Natural killer cell (primary cell): ENCODE data around the gene AZIN2. TPM values are rescaled to one million over a fixed set of nuclear protein-coding genes. Genes with fewer than 3 reads are reported as not detected.

ENCODE experiments used
- ATAC-seq, 3 donors: fragments of 150-1000 bp in 2 of 3; fragments of 200-7000 bp in 1 of 3; cut with Tn5 transposase; 1 replicate in 1 of 3; 2 replicates in 2 of 3; pipeline ENCODE4 v1.10.0; 2021; ENCODE audit warnings: mild to moderate bottlenecking in 2 of 3, moderate library complexity in 2 of 3
- DNase-seq, 2 donors: peaks; one replicate each; pipeline versions ENCODE4 v3.0.0 to v3.0.0-alpha.2; 2013 to 2021; ENCODE audit warnings: mixed read lengths in 1 of 2
- H3K27ac ChIP-seq: one replicate; pipeline ENCODE4 v1.5.1; 2013; ENCODE audit warnings: mild to moderate bottlenecking, low read length
- H3K27me3 ChIP-seq: one replicate; pipeline ENCODE4 v1.6.1; 2013; ENCODE audit warnings: low read length; ENCODE audit not compliant: control insufficient read depth, insufficient read depth
- H3K36me3 ChIP-seq: one replicate; pipeline ENCODE4 v1.6.1; 2013; ENCODE audit warnings: low read length; ENCODE audit not compliant: control insufficient read depth, insufficient read depth
- H3K4me1 ChIP-seq: one replicate; pipeline ENCODE4 v1.6.1; 2013; ENCODE audit warnings: low read length; ENCODE audit not compliant: control insufficient read depth, insufficient read depth
- H3K4me3 ChIP-seq: one replicate; pipeline ENCODE4 v1.5.1; 2013; ENCODE audit warnings: low read length
- H3K9me3 ChIP-seq: one replicate; pipeline ENCODE4 v1.6.1; 2013; ENCODE audit warnings: low read length; ENCODE audit not compliant: control insufficient read depth, insufficient read depth
- H3K27ac Mint-ChIP-seq, 2 donors: one replicate each; pipeline ENCODE4 v1.8.0; 2022; ENCODE audit warnings: mild to moderate bottlenecking in 2 of 2, mixed read lengths in 2 of 2, moderate library complexity in 1 of 2
- H3K27me3 Mint-ChIP-seq, 2 donors: one replicate each; pipeline ENCODE4 v1.8.0; 2022; ENCODE audit warnings: low read depth in 2 of 2, mixed read lengths in 2 of 2
- H3K36me3 Mint-ChIP-seq: one replicate; pipeline ENCODE4 v1.8.0; 2022; ENCODE audit warnings: mixed read lengths
- H3K4me1 Mint-ChIP-seq, 2 donors: one replicate each; pipeline ENCODE4 v1.8.0; 2022; ENCODE audit warnings: mixed read lengths in 2 of 2
- H3K4me3 Mint-ChIP-seq: one replicate; pipeline ENCODE4 v1.8.0; 2022; ENCODE audit warnings: mild to moderate bottlenecking, moderate library complexity, mixed read lengths
- H3K9me3 Mint-ChIP-seq, 2 donors: one replicate each; pipeline ENCODE4 v1.8.0; 2022; ENCODE audit warnings: mixed read lengths in 2 of 2
- WGBS: methylation state at CpG from one replicate; pipeline ENCODE4 v1.1.7; 2013; ENCODE audit warnings: missing lambda C conversion rate; ENCODE audit not compliant: insufficient coverage; 5-methylcytosine and 5-hydroxymethylcytosine counted together
- intact Hi-C: fragments of 100-400 bp; cut with micrococcal nuclease; formaldehyde crosslinking; loops from one replicate; pipeline ENCODE4 v1.14.2; 2022
- total RNA-seq, 4 donors: library from RNA; stranded (reverse); fragments of 120-200 nt in 1 of 4; gene quantifications; one replicate each; pipeline versions ENCODE4 v1.2.3 to v1.2.4, GENCODE V29; 2013 to 2022
- TF ChIP-seq, protein P1 (sequence below): fragments of 200-600 bp; IDR thresholded peaks from one replicate; pipeline ENCODE4 v1.8.0; 2022; ENCODE audit warnings: antibody characterized with exemption

The AZIN2 gene
- total RNA-seq, 3 donors from 2014 or later (not counting 1 experiment from before 2014, with no cell fraction given), result 1.9 to 5.1 (median 4.1) TPM

DNA sequence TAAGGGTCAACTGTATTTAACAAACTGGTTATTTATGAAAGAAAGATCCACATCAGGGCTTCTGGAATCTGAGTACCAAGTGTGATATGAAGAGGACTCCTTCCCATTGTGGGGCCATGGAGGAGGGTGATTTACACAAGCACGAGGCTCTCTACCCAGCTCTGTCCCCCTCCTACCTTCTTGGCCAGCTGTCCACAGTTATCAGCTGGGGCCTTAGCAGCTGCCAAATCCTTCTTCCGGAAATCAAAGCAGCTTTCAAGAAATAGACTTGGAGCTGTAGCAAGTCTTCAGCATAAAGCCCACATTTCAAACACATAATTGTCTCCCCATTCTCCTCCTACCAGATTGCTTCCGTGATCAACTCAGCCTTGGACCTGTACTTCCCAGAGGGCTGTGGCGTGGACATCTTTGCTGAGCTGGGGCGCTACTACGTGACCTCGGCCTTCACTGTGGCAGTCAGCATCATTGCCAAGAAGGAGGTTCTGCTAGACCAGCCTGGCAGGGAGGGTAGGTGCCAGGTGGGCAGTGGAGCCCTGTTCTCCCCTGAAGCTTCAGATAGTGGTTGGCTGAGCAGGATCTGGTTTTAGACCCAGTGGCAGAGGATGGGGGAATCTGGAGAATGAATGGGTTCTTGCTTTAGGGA is 15.5 kb downstream of the AZIN2 start:
- intact Hi-C loops, result loop anchor here (5.0 kb wide), 1 partner anchor 49 kb away; no protein-coding TSS in a partner anchor
- Histone ChIP-seq H3K9me3 (no peaks in the 10 kb centered on the region), H3K4me3 (no peak overlapping the region), H3K36me3 (no peaks in the 10 kb centered on the region), H3K27ac (no peak overlapping the region), H3K4me1 (peaks cover 46% of the 10 kb centered on the region), H3K27me3 (no peaks in the 10 kb centered on the region)
- DNase-seq (no peak), ATAC-seq (no peak)
- Mint-ChIP-seq H3K4me1 (peaks cover 53 to 66% of the 10 kb centered on the region in 2 donors), H3K36me3 (no peaks in the 10 kb centered on the region), H3K4me3 (peak overlapping the region; percentile 25), H3K27ac (peak overlapping the region; percentile 64 to 95), H3K9me3 (no peaks in the 10 kb centered on the region), H3K27me3 (no peaks in the 10 kb centered on the region)
- WGBS, result 97% methylated on average over 7 of the region's 7 CpGs
- TF ChIP-seq, protein P1, sequence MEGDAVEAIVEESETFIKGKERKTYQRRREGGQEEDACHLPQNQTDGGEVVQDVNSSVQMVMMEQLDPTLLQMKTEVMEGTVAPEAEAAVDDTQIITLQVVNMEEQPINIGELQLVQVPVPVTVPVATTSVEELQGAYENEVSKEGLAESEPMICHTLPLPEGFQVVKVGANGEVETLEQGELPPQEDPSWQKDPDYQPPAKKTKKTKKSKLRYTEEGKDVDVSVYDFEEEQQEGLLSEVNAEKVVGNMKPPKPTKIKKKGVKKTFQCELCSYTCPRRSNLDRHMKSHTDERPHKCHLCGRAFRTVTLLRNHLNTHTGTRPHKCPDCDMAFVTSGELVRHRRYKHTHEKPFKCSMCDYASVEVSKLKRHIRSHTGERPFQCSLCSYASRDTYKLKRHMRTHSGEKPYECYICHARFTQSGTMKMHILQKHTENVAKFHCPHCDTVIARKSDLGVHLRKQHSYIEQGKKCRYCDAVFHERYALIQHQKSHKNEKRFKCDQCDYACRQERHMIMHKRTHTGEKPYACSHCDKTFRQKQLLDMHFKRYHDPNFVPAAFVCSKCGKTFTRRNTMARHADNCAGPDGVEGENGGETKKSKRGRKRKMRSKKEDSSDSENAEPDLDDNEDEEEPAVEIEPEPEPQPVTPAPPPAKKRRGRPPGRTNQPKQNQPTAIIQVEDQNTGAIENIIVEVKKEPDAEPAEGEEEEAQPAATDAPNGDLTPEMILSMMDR, result no peak

DNA sequence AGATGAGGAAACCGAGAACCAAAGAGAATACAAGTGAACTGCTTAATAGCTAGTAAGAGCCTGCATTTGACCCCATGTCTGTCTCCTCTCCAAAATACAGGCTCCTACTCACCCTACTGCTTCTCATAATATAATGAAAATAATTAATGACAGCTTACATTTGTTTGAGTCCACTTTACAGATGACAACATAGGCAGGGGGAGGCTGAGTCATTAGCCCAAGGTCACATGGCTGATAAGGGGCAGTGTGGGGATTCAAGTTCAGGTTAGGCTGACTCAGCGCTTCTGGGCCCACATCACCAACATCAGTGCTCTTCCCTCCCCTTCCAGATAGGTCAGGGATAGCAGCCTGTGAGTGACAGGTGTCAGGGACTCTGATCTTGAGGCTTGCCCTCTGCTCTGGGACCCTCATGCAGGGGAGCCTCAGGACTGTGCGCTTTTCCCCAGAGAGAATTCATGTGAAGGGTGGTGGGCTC is 16.2 kb downstream of the AZIN2 start:
- Histone ChIP-seq H3K36me3 (no peaks in the 10 kb centered on the region), H3K4me1 (peaks cover 46% of the 10 kb centered on the region), H3K27me3 (no peaks in the 10 kb centered on the region), H3K9me3 (no peaks in the 10 kb centered on the region), H3K4me3 (no peak overlapping the region), H3K27ac (no peak overlapping the region)
- H3K36me3 Mint-ChIP-seq, result no peaks in the 10 kb centered on the region
- TF ChIP-seq, protein P1, result no peak
- no peak for DNase-seq
- ATAC-seq, result no peak
- H3K4me3 Mint-ChIP-seq, result no peak overlapping the region
- intact Hi-C loops, result loop anchor here (5.0 kb wide), 1 partner anchor 50 kb away; no protein-coding TSS in a partner anchor
- H3K4me1 Mint-ChIP-seq, result peaks cover 53 to 67% of the 10 kb centered on the region in 2 donors
- WGBS, result 94% methylated on average over 2 of the region's 3 CpGs
- no peaks in the 10 kb centered on the region for H3K9me3 Mint-ChIP-seq
- no peaks in the 10 kb centered on the region for H3K27me3 Mint-ChIP-seq
- peak overlapping the region; percentile 64 to 95 for H3K27ac Mint-ChIP-seq

DNA sequence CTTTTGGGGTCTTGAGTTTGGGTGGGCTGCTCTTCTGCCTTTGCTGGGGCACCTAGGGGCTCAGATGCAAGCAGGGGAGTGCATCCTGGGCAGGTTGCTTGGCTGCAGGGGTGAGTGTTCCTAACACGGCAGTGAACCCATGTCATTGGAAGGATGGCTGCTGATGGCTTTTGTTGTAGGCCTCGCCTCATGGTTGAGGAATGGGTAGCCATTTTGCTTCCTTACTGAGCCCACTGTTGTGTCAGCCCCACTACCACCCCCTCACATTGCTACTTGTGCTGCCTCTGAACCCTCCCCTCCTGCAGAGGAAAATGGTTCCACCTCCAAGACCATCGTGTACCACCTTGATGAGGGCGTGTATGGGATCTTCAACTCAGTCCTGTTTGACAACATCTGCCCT is 16.8 kb downstream of the AZIN2 start:
- Mint-ChIP-seq H3K4me1 (peaks cover 53 to 67% of the 10 kb centered on the region in 2 donors), H3K27me3 (no peaks in the 10 kb centered on the region), H3K4me3 (peak overlapping the region; percentile 84), H3K27ac (peak overlapping the region; percentile 93 to 95), H3K9me3 (no peaks in the 10 kb centered on the region), H3K36me3 (no peaks in the 10 kb centered on the region)
- H3K9me3 ChIP-seq, result no peaks in the 10 kb centered on the region
- H3K36me3 ChIP-seq, result no peaks in the 10 kb centered on the region
- H3K27ac ChIP-seq, result peak overlapping the region; percentile 76
- H3K27me3 ChIP-seq, result no peaks in the 10 kb centered on the region
- TF ChIP-seq, protein P1, result no peak
- H3K4me3 ChIP-seq, result no peak overlapping the region
- no peak for DNase-seq
- WGBS, result 93% methylated on average over 4 of the region's 4 CpGs
- intact Hi-C loops, result loop anchor here (5.0 kb wide), 1 partner anchor 50 kb away; no protein-coding TSS in a partner anchor
- H3K4me1 ChIP-seq, result peaks cover 46% of the 10 kb centered on the region
- ATAC-seq, result no peak
